Activated CD8-positive, alpha-beta memory T cell treated with anti-CD3 and anti-CD28 coated beads, Interleukin-2, amount 10 ng/mL, durations not matched to agents 7 days and 5 days (primary cell): Measurements from ENCODE around the gene NECTIN3. TPM values are rescaled to one million over a fixed set of nuclear protein-coding genes. Genes with fewer than 3 reads are reported as not detected.

Source experiments
- ATAC-seq: fragments of 150-1000 bp; cut with Tn5 transposase; one replicate; pipeline ENCODE4 v1.10.0; 2021; ENCODE audit warnings: moderate library complexity
- CTCF ChIA-PET: fragments of 350-600 bp; sonication (Branson Sonifier 250); formaldehyde crosslinking; loops from one replicate; lab custom pipeline; 2021; ENCODE audit warnings: antibody characterized with exemption; lab: Charles Lee
- DNase-seq: peaks from one replicate; pipeline ENCODE4 v3.0.0-alpha.2; 2020
- H3K27ac Mint-ChIP-seq: one replicate; pipeline ENCODE4 v1.8.0; 2021; ENCODE audit warnings: mild to moderate bottlenecking, mixed read lengths
- H3K27me3 Mint-ChIP-seq: one replicate; pipeline ENCODE4 v1.8.0; 2021; ENCODE audit warnings: mixed read lengths
- H3K36me3 Mint-ChIP-seq: one replicate; pipeline ENCODE4 v1.8.0; 2021; ENCODE audit warnings: mild to moderate bottlenecking, mixed read lengths
- H3K4me1 Mint-ChIP-seq: one replicate; pipeline ENCODE4 v1.8.0; 2021; ENCODE audit warnings: mixed read lengths
- H3K4me3 Mint-ChIP-seq: one replicate; pipeline ENCODE4 v1.8.0; 2021; ENCODE audit warnings: mild to moderate bottlenecking, moderate library complexity, mixed read lengths
- H3K9me3 Mint-ChIP-seq: one replicate; pipeline ENCODE4 v1.8.0; 2022; ENCODE audit warnings: low read depth, mixed read lengths
- total RNA-seq, 2 experiments: library from RNA; stranded (reverse); gene quantifications; one replicate each; pipeline ENCODE4 v1.2.3, GENCODE V29; 2021

The NECTIN3 gene
- total RNA-seq, 2 experiments from 2014 or later = 13.3 to 16.9 TPM

- CTCF ChIA-PET = interaction anchor here (0.7 to 1.8 kb wide), 4 partner anchors 10 to 268 kb away, joined by 3 to 10 read pairs (median 4); no protein-coding TSS in a partner anchor
- no peak for ATAC-seq
- no peaks in the 10 kb centered on the region for H3K9me3 Mint-ChIP-seq
- no peak for DNase-seq
- H3K4me3 Mint-ChIP-seq = peak overlapping the region; percentile 91
- peak overlapping the region; percentile 65 for H3K27ac Mint-ChIP-seq
- peaks cover 18% of the 10 kb centered on the region for H3K27me3 Mint-ChIP-seq
- peaks cover 35% of the 10 kb centered on the region for H3K4me1 Mint-ChIP-seq
- no peaks in the 10 kb centered on the region for H3K36me3 Mint-ChIP-seq
Observed at GRCh38 chr3:111069974-111070771, 1.4 kb upstream of the NECTIN3 start.

- Mint-ChIP-seq H3K4me1 (peaks cover 37% of the 10 kb centered on the region), H3K36me3 (no peaks in the 10 kb centered on the region), H3K27me3 (peaks cover 19% of the 10 kb centered on the region), H3K27ac (peak overlapping the region; percentile 65), H3K4me3 (peak overlapping the region; percentile 91), H3K9me3 (no peaks in the 10 kb centered on the region)
- CTCF ChIA-PET = interaction anchor here (0.7 to 1.8 kb wide), 3 partner anchors 9 to 202 kb away, joined by 3 to 10 read pairs (median 4); no protein-coding TSS in a partner anchor
- ATAC-seq = no peak
- DNase-seq = peak; percentile 43
Observed at GRCh38 chr3:111070772-111071256, 802 bp upstream of the NECTIN3 start.

- Mint-ChIP-seq H3K4me3 (peak overlapping the region; percentile 91), H3K9me3 (no peaks in the 10 kb centered on the region), H3K27ac (peak overlapping the region; percentile 69), H3K4me1 (peaks cover 37% of the 10 kb centered on the region), H3K36me3 (no peaks in the 10 kb centered on the region), H3K27me3 (peaks cover 19% of the 10 kb centered on the region)
- DNase-seq (peak; percentile 47), ATAC-seq (peak; percentile 34)
- CTCF ChIA-PET = no interaction called here
Observed at GRCh38 chr3:111072031-111072921, 660 bp downstream of the NECTIN3 start.

- Mint-ChIP-seq H3K4me1 (peaks cover 42% of the 10 kb centered on the region), H3K36me3 (no peaks in the 10 kb centered on the region), H3K27ac (peak overlapping the region; percentile 69), H3K9me3 (no peaks in the 10 kb centered on the region), H3K4me3 (peak overlapping the region; percentile 91), H3K27me3 (peaks cover 16% of the 10 kb centered on the region)
- CTCF ChIA-PET = interaction anchor here (1.0 kb wide), 1 partner anchor 266 kb away, joined by 3 read pairs; no protein-coding TSS in a partner anchor
- no peak for DNase-seq
- no peak for ATAC-seq
Observed at GRCh38 chr3:111073218-111073617, 1.6 kb downstream of the NECTIN3 start.

DNA sequence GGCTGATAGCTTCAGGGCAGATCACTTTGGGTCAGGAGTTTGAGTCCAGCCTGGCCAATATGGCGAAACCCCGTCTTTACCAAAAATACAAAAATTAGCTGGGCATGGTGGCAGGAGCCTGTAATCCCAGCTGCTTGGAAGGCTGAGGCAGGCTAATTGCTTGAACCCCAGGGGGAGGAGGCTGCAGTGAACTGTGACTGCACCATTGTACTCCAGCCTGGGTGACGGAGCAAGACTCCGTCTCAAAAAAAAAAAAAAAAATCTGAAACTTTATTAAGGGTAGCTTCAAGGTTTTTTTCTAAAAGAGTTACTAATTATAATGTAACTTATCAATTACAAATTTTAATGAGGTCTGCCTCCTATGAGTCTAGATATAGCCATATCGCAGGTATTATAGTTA is 5.1 kb downstream of the NECTIN3 start:
- no peaks in the 10 kb centered on the region for H3K9me3 Mint-ChIP-seq
- H3K27ac Mint-ChIP-seq = no peak overlapping the region
- peaks cover 34% of the 10 kb centered on the region for H3K4me1 Mint-ChIP-seq
- DNase-seq = no peak
- no peaks in the 10 kb centered on the region for H3K36me3 Mint-ChIP-seq
- no peak overlapping the region for H3K4me3 Mint-ChIP-seq
- CTCF ChIA-PET = interaction anchor here (0.6 kb wide), 1 partner anchor 89 kb away, joined by 3 read pairs; no protein-coding TSS in a partner anchor
- no peak for ATAC-seq
- H3K27me3 Mint-ChIP-seq = peaks cover 3% of the 10 kb centered on the region

DNA sequence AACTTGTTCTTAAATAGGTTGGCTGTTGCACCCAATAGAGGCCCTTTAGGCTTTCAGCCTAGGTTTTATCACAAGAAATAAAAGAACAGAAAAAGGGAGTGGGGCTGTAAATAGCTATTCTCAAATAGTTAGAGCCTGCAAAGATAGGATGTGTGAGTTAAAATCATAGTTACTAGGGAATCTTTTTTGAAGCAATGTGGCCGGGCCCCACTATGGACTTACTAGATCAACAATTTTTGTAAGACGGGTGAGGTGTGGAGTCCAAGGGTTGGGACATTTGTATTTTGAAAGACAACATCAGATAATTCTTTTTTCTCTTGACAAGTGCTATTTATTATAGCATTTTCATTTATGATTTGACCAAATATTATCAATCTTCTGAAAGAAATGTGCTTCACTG is 5.8 kb downstream of the NECTIN3 start:
- Mint-ChIP-seq H3K9me3 (no peaks in the 10 kb centered on the region), H3K36me3 (no peaks in the 10 kb centered on the region), H3K4me3 (no peak overlapping the region), H3K27ac (no peak overlapping the region), H3K27me3 (peaks cover 3% of the 10 kb centered on the region), H3K4me1 (peaks cover 34% of the 10 kb centered on the region)
- CTCF ChIA-PET = interaction anchor here (0.6 kb wide), 1 partner anchor 88 kb away, joined by 3 read pairs; no protein-coding TSS in a partner anchor
- DNase-seq = no peak
- ATAC-seq = no peak

DNA sequence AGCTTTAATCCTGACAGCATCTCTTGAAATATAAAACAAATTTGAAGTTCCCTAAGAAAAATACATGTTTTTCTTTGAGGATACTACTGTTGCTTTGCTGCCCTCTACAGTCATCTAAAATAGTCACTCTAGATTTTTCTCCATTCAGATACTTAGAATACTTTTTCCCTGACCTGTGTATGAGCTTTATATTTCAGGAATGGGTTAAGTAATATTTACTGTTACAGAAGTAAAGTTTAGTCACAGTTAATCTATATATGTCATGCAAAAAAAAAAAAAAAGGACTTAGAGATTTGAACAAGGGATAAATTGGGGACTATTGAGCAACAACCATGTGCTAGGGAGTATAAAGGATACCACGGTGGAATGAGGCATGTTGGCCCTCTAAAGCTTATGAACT is 8.8 kb downstream of the NECTIN3 start:
- no peaks in the 10 kb centered on the region for H3K9me3 Mint-ChIP-seq
- H3K4me3 Mint-ChIP-seq = no peak overlapping the region
- H3K27me3 Mint-ChIP-seq = no peaks in the 10 kb centered on the region
- no peak overlapping the region for H3K27ac Mint-ChIP-seq
- peaks cover 5% of the 10 kb centered on the region for H3K4me1 Mint-ChIP-seq
- CTCF ChIA-PET = interaction anchor here (0.7 to 2.1 kb wide), 8 partner anchors 10 to 766 kb away, joined by 3 to 10 read pairs (median 6); no protein-coding TSS in a partner anchor
- DNase-seq = no peak
- no peak for ATAC-seq
- H3K36me3 Mint-ChIP-seq = no peaks in the 10 kb centered on the region

DNA sequence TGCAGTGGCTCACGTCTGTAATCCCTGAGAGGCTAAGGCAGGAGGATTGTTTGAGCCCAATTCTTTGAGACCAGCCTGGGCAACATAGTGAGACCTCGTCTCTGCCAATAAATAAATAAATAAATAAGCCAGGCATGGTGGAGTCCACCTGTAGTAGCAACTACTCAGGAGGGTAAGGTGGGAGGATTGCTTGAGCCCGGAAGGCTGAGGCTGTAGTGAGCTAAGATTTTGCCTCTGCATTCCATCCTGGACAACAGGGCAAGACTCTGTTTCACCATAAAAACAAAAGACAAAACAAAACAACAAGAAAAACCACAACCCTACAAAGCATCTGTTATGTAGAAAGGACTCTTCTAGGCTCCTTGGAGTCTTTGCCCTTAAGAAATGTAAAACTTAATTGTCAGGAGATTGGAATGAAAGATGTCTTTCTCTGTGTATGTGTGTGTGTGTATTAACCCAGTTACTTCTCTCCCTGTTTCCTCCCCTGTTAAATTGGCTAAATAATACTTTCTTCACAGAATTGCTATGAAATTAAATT is 9.5 kb downstream of the NECTIN3 start:
- no peaks in the 10 kb centered on the region for H3K36me3 Mint-ChIP-seq
- no peaks in the 10 kb centered on the region for H3K9me3 Mint-ChIP-seq
- CTCF ChIA-PET = interaction anchor here (0.8 to 2.1 kb wide), 6 partner anchors 10 to 767 kb away, joined by 3 to 10 read pairs (median 7); no protein-coding TSS in a partner anchor
- H3K27me3 Mint-ChIP-seq = no peaks in the 10 kb centered on the region
- H3K4me1 Mint-ChIP-seq = peaks cover 5% of the 10 kb centered on the region
- H3K4me3 Mint-ChIP-seq = no peak overlapping the region
- ATAC-seq (no peak), DNase-seq (no peak)
- H3K27ac Mint-ChIP-seq = no peak overlapping the region

GRCh38 chr3:111084911-111085310 is 13.3 kb downstream of the NECTIN3 start:
- DNase-seq (no peak), ATAC-seq (no peak)
- no peaks in the 10 kb centered on the region for H3K9me3 Mint-ChIP-seq
- H3K27me3 Mint-ChIP-seq = no peaks in the 10 kb centered on the region
- H3K4me1 Mint-ChIP-seq = peaks cover 9% of the 10 kb centered on the region
- CTCF ChIA-PET = no interaction called here
- H3K27ac Mint-ChIP-seq = no peak overlapping the region
- H3K36me3 Mint-ChIP-seq = peaks cover 3% of the 10 kb centered on the region
- no peak overlapping the region for H3K4me3 Mint-ChIP-seq

DNA sequence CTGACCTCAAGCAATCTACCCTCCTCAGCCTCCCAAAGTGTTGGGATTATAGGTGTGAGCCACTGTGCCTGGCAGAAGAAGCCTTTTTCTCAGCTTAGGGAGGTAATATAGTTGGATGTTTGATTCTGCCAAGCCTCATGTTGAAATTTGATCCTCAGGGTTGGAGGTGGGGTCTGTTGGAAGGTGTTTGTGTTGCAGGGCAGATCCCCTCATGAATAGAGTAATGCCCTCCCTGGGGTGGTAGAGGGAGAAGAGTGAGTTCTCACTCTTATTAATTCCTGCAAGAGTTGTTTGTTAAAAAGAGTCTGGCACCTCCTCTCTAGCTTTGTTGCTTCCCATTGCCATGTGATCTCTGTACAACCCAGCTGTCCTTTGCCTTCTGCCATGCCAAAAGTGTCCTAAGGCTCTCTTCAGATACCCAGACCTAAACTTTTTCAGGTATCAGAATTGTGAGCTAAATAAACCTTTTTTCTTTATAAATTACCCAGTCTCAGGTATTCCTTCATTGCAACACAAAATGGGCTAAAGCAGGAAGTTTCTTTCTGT is 16.4 kb downstream of the NECTIN3 start:
- DNase-seq (no peak), ATAC-seq (no peak)
- H3K9me3 Mint-ChIP-seq = no peaks in the 10 kb centered on the region
- H3K4me1 Mint-ChIP-seq = peaks cover 9% of the 10 kb centered on the region
- H3K27ac Mint-ChIP-seq = no peak overlapping the region
- CTCF ChIA-PET = interaction anchor here (0.8 kb wide), 1 partner anchor 347 kb away, joined by 3 read pairs; no protein-coding TSS in a partner anchor
- H3K27me3 Mint-ChIP-seq = no peaks in the 10 kb centered on the region
- H3K36me3 Mint-ChIP-seq = peaks cover 6% of the 10 kb centered on the region
- no peak overlapping the region for H3K4me3 Mint-ChIP-seq

- peaks cover 31% of the 10 kb centered on the region for H3K36me3 Mint-ChIP-seq
- ATAC-seq (no peak), DNase-seq (no peak)
- H3K4me1 Mint-ChIP-seq = no peaks in the 10 kb centered on the region
- H3K9me3 Mint-ChIP-seq = peaks cover 17% of the 10 kb centered on the region
- CTCF ChIA-PET = no interaction called here
- no peak overlapping the region for H3K27ac Mint-ChIP-seq
- H3K27me3 Mint-ChIP-seq = no peaks in the 10 kb centered on the region
- H3K4me3 Mint-ChIP-seq = no peak overlapping the region
Observed at GRCh38 chr3:111096487-111097209, 25.0 kb downstream of the NECTIN3 start.

DNA sequence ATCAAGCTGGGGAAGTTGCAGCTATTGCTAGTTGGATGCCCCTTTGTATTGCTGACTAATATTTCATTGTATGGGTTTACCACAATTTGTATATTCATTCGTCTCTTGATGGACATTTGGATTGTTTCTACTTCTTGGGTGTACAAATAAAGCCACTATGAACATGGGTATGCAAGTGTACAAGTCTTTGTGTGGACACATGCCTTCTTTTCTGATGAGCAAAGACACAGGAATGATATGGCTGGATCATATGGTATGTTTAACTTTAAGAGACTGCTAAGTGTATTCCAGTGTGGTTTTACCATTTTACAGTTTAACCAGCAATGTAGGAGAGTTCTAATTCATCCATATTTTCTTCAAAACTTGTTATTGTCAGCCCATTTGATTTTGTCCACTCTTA is 32.2 kb downstream of the NECTIN3 start:
- Mint-ChIP-seq H3K4me3 (no peak overlapping the region), H3K27ac (no peak overlapping the region), H3K9me3 (peaks cover 2% of the 10 kb centered on the region), H3K27me3 (no peaks in the 10 kb centered on the region), H3K4me1 (no peaks in the 10 kb centered on the region), H3K36me3 (peaks cover 23% of the 10 kb centered on the region)
- DNase-seq (no peak), ATAC-seq (no peak)
- CTCF ChIA-PET = no interaction called here
